Heart left ventricle (tissue), 13 donors: ENCODE measurements around the gene OSTM1.

ENCODE experiments used
- CTCF ChIP-seq, 12 donors: fragments of 200-600 bp; sonication (generic) in 4 of 12; IDR thresholded peaks; one replicate each; pipeline versions ENCODE4 v1.5.0 to v1.8.0; 2018 to 2022; ENCODE audit warnings: antibody characterized with exemption in 12 of 12, mild to moderate bottlenecking in 5 of 12
- POLR2A ChIP-seq, 2 donors: fragments of 450-650 bp; IDR thresholded peaks; one replicate each; pipeline ENCODE4 v1.6.1; 2017; ENCODE audit warnings: antibody characterized with exemption in 2 of 2, mild to moderate bottlenecking in 2 of 2, moderate library complexity in 2 of 2
- donor health status: ischemic (EF 13 %, LVEDD 7.1; RV severe dilation, severe dysfunction).
- donor health status: DM: no; HTN: yes; CAD: no.
- donor health status: DM: no; HTN: no; CAD: no.
- donor health status: ischemic (EF 25% LVEDD 6.9; RV normal size, moderate dysfunction).
- donor health status: ischemic (EF 25% LVEDD 5.7; RV mildly dilated, moderate dysfunction).
- donor health status: ischemic (EF 35%, LVEDD 5.7; RV mildly dilated, moderate dysfunction).
- donor health status: nonischemic (EF 11% LVEDD 7.7; RV severe dilation, severe dysfunction).
- donor health status: DM: yes; HTN: yes; CAD: no.
- donor health status: PGD.
- donor health status: ischemic (EF 29% LVEDD 5.4; RV normal size, mild dysfunction).
- donor health status: nonischemic (EF 23%, LVEDD 6.1; RV moderate dilation, normal function).

- TF ChIP-seq CTCF (IDR thresholded peaks at IDR 0.05) (no peak), POLR2A (IDR thresholded peaks at IDR 0.05) (no peak)
Observed at GRCh38 chr6:108068182-108068581, 6.4 kb downstream of the OSTM1 start.
